ENCODE measurements around the gene MMEL1.

DNA sequence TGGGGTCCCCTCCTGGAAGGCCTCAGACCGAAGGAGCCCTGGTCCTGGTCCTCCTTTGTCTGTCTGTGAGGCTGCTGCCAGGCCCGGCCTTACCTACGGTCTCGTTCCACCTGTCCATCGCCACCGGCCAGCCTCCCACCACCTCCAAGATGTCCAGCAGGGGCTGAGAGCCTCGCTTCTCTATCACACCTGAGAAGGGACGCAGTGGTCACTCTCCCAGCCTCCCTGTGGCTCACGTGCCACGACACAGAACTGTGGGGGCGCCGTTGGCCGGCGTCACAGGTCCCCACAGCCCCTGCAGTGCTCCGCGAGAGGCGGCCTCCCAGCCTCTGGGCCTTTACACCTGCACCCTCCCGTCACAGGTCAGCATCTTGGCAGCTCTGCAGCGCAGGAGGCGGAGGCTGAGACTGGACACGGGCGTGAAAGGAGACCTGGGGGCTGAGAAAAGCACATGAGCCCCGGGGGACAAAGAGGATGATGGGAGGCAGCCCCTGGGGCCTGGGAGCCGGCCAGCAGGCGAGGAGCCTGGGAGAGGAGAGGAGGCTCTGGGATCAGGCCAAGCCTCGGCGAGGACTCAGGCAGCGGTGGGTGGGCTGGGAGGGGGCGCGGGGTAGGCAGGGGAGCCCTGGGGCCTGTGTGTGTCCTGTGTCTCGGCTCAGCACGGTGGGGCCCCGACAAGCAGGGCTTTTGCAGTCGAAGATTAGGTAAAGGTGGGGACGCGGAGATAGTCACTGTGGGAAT lies 25.8 kb downstream of the MMEL1 start:
- TF ChIP-seq CTCF (IDR thresholded peaks at IDR 0.05; ENCODE audit: insufficient read depth, low read length) (no peak), POLR2AphosphoS5 (IDR thresholded peaks at IDR 0.05; ENCODE audit: low read depth) (no peak), REST (IDR thresholded peaks at IDR 0.05; ENCODE audit: insufficient replicate concordance, low read depth) (no peak), GABPA (IDR thresholded peaks at IDR 0.05; ENCODE audit: low read depth) (no peak), SPI1 (IDR thresholded peaks at IDR 0.05; ENCODE audit: borderline replicate concordance, low read depth) (no peak)
